SU-DHL-6 (cell line): ENCODE measurements around the gene URAD.

Source experiments
- EZH2phosphoT487 ChIP-seq: fragments of 200-600 bp; sonication (generic), shearing (Covaris generic); conservative IDR thresholded peaks from 2 replicates; pipeline ENCODE4 v1.6.1; 2018; ENCODE audit warnings: mild to moderate bottlenecking, antibody characterized with exemption, low read length, moderate library complexity, mixed read lengths
- TF ChIP-seq, protein P1 (sequence below): fragments of 200-600 bp; sonication (generic); IDR thresholded peaks from one replicate; pipeline ENCODE4 v1.5.1; 2017; ENCODE audit warnings: antibody characterized with exemption, mild to moderate bottlenecking, low read length, moderate library complexity; ENCODE audit not compliant: insufficient read depth, poor library complexity, severe bottlenecking

DNA sequence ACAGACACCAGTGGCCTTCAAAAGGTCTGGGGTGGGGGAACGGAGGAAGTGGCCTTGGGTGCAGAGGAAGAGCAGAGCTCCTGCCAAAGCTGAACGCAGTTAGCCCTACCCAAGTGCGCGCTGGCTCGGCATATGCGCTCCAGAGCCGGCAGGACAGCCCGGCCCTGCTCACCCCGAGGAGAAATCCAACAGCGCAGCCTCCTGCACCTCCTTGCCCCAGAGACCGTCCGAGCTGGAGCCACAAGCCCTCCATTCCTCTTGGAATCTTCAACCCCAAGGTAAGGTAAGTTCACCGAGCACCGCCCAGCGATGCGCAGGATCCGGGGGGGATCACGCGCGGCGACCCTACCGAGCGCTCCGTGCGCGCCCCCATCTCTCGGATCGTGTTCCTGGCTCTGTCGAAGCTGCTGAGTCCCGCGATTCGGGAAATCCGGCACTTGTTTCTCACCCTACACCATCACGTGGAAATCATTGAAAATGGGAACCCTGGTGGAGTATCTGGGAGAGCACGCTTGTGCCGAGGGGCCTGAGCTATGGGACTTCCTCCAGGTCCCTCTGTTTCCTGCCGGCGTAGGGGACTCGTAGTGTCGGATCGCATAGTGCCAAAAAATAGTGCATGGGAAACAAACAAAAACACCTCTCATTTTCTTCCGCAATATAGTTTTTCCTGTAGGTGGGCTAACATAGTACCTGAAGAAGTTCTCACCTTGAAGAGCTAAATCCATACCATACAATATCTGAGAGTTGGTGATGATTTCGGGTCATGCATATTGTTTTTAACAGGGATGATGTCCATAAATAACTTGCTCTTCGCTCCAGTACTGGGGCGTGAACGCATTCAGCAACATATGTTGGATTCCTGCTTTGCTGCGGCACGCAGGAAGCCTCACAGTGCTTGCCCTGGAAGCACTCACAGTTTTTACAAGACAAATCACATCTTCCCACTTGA is 59.4 kb downstream of the URAD start:
- TF ChIP-seq, protein P1, sequence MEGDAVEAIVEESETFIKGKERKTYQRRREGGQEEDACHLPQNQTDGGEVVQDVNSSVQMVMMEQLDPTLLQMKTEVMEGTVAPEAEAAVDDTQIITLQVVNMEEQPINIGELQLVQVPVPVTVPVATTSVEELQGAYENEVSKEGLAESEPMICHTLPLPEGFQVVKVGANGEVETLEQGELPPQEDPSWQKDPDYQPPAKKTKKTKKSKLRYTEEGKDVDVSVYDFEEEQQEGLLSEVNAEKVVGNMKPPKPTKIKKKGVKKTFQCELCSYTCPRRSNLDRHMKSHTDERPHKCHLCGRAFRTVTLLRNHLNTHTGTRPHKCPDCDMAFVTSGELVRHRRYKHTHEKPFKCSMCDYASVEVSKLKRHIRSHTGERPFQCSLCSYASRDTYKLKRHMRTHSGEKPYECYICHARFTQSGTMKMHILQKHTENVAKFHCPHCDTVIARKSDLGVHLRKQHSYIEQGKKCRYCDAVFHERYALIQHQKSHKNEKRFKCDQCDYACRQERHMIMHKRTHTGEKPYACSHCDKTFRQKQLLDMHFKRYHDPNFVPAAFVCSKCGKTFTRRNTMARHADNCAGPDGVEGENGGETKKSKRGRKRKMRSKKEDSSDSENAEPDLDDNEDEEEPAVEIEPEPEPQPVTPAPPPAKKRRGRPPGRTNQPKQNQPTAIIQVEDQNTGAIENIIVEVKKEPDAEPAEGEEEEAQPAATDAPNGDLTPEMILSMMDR, result no peak
- TF ChIP-seq EZH2phosphoT487, result no peak
